GM20000 (cell line): ENCODE measurements around the gene RHBDD3.

ENCODE experiments used
- DNase-seq: peaks from one replicate; pipeline ENCODE4 v3.0.0; 2012; ENCODE audit warnings: low spot score
- TF ChIP-seq, protein P1 (sequence below): IDR thresholded peaks from 2 replicates; pipeline ENCODE4 v1.5.1; 2012; ENCODE audit warnings: mild to moderate bottlenecking, control low read depth; ENCODE audit errors: extremely low read depth, missing control alignments

Gene RHBDD3

DNA sequence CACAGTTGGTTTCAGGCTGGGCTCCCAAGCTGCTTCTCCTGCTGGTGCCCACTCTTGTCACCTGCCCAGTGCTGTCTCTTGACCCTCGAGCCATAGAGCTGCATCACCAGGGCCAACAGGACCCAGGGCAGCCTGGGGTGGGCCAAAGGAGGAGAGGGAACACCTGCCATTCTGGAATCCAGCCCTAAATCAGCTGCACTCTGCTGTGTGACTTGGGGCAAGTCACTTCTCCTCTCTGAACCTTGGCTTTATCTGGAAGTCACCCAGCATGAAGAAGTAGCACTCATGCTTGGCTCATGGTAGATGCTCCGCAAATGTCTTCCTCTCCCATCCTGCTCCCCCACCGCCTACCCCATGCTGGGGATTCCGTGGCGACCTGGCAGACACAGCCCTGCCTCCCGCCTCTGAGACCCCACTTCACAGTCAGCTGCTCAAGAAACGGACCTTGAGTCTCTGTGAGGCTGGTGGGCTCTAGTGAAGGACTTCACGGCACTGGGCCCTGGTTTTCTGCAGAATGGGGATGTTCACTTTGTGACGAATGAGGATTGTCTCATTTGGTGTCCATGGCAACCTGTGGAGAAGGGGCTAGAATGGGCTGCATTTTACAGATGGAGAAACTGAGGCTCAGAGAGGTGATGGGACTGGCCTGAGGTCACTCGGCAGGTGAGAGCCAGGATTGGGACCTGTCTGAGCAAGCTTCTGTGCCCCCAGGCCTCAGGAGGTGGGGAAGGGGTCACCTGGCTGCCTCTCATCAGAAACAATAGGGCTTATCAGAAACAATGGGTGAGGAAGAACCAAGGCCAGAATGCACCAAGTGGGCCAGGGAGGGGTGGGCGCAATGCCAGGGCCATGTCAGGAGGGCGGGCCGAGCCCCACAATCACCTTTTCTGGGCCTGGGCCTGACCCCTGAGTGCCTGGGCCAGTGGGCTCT lies 49.7 kb downstream of the RHBDD3 start:
- DNase-seq = no peak
- TF ChIP-seq, protein P1, sequence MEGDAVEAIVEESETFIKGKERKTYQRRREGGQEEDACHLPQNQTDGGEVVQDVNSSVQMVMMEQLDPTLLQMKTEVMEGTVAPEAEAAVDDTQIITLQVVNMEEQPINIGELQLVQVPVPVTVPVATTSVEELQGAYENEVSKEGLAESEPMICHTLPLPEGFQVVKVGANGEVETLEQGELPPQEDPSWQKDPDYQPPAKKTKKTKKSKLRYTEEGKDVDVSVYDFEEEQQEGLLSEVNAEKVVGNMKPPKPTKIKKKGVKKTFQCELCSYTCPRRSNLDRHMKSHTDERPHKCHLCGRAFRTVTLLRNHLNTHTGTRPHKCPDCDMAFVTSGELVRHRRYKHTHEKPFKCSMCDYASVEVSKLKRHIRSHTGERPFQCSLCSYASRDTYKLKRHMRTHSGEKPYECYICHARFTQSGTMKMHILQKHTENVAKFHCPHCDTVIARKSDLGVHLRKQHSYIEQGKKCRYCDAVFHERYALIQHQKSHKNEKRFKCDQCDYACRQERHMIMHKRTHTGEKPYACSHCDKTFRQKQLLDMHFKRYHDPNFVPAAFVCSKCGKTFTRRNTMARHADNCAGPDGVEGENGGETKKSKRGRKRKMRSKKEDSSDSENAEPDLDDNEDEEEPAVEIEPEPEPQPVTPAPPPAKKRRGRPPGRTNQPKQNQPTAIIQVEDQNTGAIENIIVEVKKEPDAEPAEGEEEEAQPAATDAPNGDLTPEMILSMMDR = no peak

DNA sequence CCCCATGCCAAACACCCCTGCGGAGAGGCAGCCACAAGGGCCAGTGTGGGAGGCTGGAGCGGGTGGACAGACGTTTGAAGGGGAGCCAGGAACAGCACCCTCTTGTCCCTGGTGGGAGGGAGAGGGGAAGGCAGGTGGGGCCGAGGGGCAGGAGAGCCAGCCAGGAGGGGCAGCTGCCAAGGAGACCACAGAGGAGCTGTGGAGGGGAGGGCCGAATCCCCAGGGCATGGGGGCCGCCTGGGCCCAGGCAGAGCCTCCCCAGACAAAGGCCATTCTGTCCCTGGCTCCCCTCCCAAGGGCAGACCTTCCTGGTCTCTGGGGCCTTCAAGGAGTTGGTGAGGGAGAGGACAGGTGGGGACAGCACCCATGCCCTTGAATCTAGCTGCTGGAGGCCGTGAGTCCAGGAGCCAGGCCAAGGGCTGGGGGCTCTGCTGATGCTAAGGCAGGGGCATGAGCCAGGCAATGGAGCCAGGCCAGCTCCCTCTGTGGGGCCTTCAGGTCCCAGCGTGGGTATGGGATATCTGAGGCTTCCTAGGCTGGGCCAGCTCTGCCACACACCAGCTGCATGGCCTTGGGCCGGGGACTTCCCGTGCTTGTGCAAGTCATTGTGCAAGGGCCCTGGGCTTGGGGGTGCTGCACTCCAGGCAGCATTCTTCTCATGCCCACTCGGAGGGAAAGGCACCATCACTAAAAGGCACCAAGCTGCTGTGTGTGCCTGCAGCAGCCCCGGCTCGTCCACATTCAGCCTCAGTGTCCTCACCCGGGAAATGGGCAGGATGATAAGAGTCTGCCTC lies 50.7 kb downstream of the RHBDD3 start:
- DNase-seq = no peak

DNA sequence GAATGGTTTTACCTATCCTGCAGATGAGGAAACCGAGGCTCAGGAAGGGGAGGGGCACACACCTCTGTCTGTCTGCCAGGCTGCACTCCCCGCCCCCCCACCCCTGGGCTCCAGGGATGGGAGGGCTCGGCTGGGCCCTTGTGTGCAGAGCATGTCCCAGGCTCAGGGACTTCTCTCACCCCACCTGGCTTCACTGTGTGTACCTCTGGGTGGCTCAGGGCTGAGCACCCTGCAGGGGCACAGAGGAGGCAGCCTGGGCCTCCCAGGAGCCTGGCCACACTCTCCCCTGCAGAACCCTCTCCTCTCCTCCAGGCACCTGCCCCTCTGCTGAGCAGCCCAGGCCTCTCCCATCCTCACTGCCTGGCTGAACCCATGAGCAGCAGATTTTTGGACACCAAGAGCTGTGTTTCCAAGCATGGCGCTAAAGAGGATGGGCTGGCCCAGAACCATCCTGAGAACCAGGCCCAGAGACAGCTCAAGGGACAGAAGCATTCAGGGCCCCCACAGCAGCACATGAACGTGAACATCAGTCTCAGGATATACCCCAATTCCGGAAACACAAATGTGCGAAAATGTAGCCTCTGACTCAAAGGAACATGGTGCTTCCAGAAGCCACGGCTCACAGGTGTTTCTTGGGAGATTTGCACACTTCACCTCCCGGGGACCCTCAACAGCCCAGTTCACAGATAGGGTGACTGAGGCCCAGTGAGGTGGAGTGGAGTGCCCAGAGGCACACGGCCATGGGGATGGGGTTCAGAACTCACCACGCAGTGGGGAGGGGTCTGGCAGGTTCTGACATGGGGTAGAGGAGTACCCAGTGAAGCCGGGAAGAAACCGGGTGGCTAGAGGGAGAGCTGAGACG lies 51.5 kb downstream of the RHBDD3 start:
- no peak for DNase-seq
- TF ChIP-seq, protein P1 = no peak

More for the DNA sequence above, 50.7 kb downstream of the RHBDD3 start:
- TF ChIP-seq, protein P1 = no peak

DNA sequence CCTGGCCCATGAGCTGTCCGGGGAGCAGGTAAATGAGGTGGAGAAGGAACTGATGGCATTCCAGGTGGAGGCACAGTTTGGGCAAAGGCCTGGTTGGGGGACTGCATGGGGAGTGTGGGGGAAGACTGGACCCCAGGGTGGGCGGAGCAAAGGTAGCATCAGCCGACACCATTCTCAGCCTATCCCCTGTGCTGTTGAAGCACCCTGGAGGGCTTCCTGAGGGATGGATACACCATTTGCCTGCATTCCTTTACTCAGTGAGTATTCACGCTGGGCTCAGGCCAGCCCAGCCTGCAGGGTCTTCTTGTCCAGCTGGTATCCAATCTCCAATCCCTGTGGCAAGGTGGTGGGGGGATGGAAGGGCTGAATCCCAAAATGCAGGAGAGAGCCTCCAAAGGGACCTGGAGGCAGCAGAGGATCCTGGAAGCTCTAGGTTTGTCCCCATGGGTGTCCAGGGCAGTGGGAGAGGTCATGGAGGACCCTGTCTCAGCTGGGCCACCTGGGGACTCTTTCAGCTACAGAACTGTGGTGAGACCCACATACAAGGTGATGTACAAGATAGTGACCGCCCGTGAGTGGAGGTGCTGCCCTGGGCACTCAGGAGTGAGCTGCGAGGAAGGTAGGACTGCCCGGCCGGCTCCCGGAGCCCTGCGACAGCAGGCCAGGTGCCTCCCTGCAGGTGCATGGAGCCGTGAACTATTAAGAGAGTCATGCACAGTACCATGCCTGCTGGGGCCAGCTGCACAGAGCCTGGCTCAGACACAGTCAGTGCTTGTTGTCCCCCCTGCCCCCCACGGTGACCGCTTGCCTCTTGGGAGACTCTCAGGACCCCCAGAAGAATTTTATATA lies 52.5 kb downstream of the RHBDD3 start:
- no peak for DNase-seq
- TF ChIP-seq, protein P1 = no peak

DNA sequence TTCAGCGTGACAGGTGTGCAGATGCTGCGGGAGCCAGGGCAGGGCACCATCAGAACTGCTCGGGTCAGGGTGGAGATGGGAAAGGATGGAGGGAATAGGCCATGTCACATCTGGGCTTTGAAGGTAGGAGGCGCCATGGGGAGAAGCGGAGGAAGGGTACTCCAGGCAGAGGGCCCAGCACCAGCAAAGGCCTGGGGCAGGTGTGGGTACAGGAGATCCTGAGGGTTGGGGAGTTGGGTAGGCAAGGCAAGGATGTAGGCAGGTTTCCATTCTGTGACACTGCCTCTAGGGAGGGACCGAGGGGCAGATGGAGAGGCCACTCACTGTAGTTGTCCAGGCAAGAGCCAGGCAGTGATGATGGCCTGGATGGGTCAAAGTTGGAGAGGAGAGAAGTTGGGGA lies 53.5 kb downstream of the RHBDD3 start:
- TF ChIP-seq, protein P1 = no peak
- no peak for DNase-seq

DNA sequence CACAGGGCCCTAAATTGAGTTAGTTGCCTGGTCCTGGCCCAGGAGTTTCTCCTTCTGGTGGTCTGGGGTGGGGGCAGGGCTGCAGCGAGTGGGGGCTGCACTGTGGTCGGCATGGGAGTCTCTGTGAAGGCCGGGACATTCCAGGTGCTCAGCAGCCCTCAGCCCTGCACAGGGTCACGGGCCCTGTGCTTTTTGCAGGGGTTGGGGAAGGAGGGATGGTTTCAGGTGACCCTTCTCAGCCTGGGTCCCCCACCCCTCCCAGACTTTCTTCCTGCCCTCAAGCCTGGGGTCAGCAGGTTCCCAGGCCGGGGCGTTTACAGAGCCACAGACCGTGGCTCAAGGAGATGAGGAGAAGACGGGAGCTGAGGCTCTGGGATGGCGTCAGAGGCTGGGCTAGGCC lies 54.3 kb downstream of the RHBDD3 start:
- TF ChIP-seq, protein P1 = no peak
- no peak for DNase-seq
